22Rv1 (cell line): ENCODE results near the gene ST6GAL2.

ENCODE experiments used
- CTCF ChIP-seq: fragments of 450-650 bp; IDR thresholded peaks from 2 replicates; pipeline ENCODE4 v1.5.1; 2017; ENCODE audit warnings: mild to moderate bottlenecking
- ZFX ChIP-seq: fragments of 450-650 bp; IDR thresholded peaks from 2 replicates; pipeline ENCODE4 v1.6.1; 2017; ENCODE audit warnings: antibody characterized with exemption, borderline replicate concordance

DNA sequence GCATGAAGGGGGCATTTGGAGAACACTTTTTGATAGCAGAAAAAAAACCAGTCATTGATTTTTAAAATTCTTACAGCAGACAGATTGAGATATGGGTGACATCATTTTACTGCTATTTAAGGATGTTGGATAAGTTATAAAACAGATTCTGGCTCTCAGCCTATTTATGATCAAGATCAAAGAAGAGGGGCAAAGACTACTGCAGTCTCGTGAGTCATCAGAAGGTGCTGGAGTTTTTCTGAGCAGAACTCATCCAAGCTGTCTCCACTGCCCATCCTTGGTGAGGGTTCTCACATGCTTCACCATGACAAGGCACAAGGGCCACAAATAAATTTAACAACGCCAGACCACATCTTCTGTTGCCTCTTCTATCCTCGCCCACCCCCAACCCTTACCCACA is 58.8 kb downstream of the ST6GAL2 start:
- TF ChIP-seq ZFX (no peak), CTCF (no peak)
